Measurements from ENCODE around the gene EMID1. TPM values are rescaled to one million over a fixed set of nuclear protein-coding genes. Genes with fewer than 3 reads are reported as not detected.

Gene EMID1
- total RNA-seq, 1 donor from 2014 or later, result not detected

- Mint-ChIP-seq H3K36me3 (ENCODE audit: low read depth) (peaks cover under 1% of the 10 kb centered on the region), H3K27me3 (no peaks in the 10 kb centered on the region), H3K27ac (no peak overlapping the region), H3K9me3 (no peaks in the 10 kb centered on the region), H3K4me1 (no peaks in the 10 kb centered on the region), H3K4me3 (no peak overlapping the region)
- POLR2A ChIA-PET, result no interaction called here
- intact Hi-C loops (cut with micrococcal nuclease), result no loop called here
- DNase-seq (no peak), ATAC-seq (ENCODE audit: low read depth) (no peak)
- no peak for TF ChIP-seq CTCF (IDR thresholded peaks at IDR 0.05)
- CTCF ChIA-PET, result interaction anchor here (0.8 kb wide), 1 partner anchor 11 kb away, joined by 3 read pairs; no protein-coding TSS in a partner anchor
Observed at GRCh38 chr22:29259253-29259899, 53.7 kb downstream of the EMID1 start.

- DNase-seq (no peak), ATAC-seq (ENCODE audit: low read depth) (no peak)
- no peak for TF ChIP-seq CTCF (IDR thresholded peaks at IDR 0.05)
- intact Hi-C loops (cut with micrococcal nuclease), result loop anchor here (10.0 kb wide), 1 partner anchor 1345 kb away; the partner anchor contains the start of gene PITPNB
- H3K4me3 Mint-ChIP-seq, result no peak overlapping the region
- CTCF ChIA-PET, result no interaction called here
- peaks cover 4% of the 10 kb centered on the region for H3K36me3 Mint-ChIP-seq (ENCODE audit: low read depth)
- POLR2A ChIA-PET, result no interaction called here
- H3K27me3 Mint-ChIP-seq, result no peaks in the 10 kb centered on the region
- H3K27ac Mint-ChIP-seq, result no peak overlapping the region
- no peaks in the 10 kb centered on the region for H3K9me3 Mint-ChIP-seq
- H3K4me1 Mint-ChIP-seq, result no peaks in the 10 kb centered on the region
Observed at GRCh38 chr22:29260031-29260560, 54.4 kb downstream of the EMID1 start.

GRCh38 chr22:29260601-29261315 is 55.1 kb downstream of the EMID1 start:
- no peak overlapping the region for H3K27ac Mint-ChIP-seq
- no peaks in the 10 kb centered on the region for H3K4me1 Mint-ChIP-seq
- H3K27me3 Mint-ChIP-seq, result no peaks in the 10 kb centered on the region
- POLR2A ChIA-PET, result no interaction called here
- no peak for TF ChIP-seq CTCF (IDR thresholded peaks at IDR 0.05)
- ATAC-seq (ENCODE audit: low read depth) (no peak), DNase-seq (no peak)
- CTCF ChIA-PET, result no interaction called here
- H3K4me3 Mint-ChIP-seq, result no peak overlapping the region
- H3K9me3 Mint-ChIP-seq, result no peaks in the 10 kb centered on the region
- H3K36me3 Mint-ChIP-seq (ENCODE audit: low read depth), result peaks cover 4% of the 10 kb centered on the region
- intact Hi-C loops (cut with micrococcal nuclease), result loop anchor here (10.0 kb wide), 1 partner anchor 1346 kb away; the partner anchor contains the start of gene PITPNB

GRCh38 chr22:29263791-29264276 is 58.1 kb downstream of the EMID1 start:
- Mint-ChIP-seq H3K4me3 (no peak overlapping the region), H3K36me3 (ENCODE audit: low read depth) (peaks cover 13% of the 10 kb centered on the region), H3K4me1 (peaks cover 17% of the 10 kb centered on the region), H3K9me3 (no peaks in the 10 kb centered on the region), H3K27me3 (no peaks in the 10 kb centered on the region), H3K27ac (no peak overlapping the region)
- ChIA-PET POLR2A (no interaction called here), CTCF (interaction anchor here (0.6 kb wide), 1 partner anchor 12 kb away, joined by 3 read pairs; no protein-coding TSS in a partner anchor)
- TF ChIP-seq CTCF (IDR thresholded peaks at IDR 0.05), result no peak
- intact Hi-C loops (cut with micrococcal nuclease), result loop anchor here (10.0 kb wide), 1 partner anchor 1349 kb away; the partner anchor contains the start of gene PITPNB
- DNase-seq (no peak), ATAC-seq (ENCODE audit: low read depth) (no peak)

- peaks cover 27% of the 10 kb centered on the region for H3K36me3 Mint-ChIP-seq (ENCODE audit: low read depth)
- no peak overlapping the region for H3K27ac Mint-ChIP-seq
- no peaks in the 10 kb centered on the region for H3K27me3 Mint-ChIP-seq
- CTCF ChIA-PET, result no interaction called here
- ATAC-seq (ENCODE audit: low read depth) (no peak), DNase-seq (no peak)
- no peak for TF ChIP-seq CTCF (IDR thresholded peaks at IDR 0.05)
- intact Hi-C loops (cut with micrococcal nuclease), result loop anchor here (5.0 to 10.0 kb wide), 5 partner anchors 193 to 1351 kb away; partner anchors contain the start of genes CHEK2, HSCB, KREMEN1 and PITPNB
- POLR2A ChIA-PET, result no interaction called here
- H3K4me3 Mint-ChIP-seq, result no peak overlapping the region
- no peaks in the 10 kb centered on the region for H3K9me3 Mint-ChIP-seq
- H3K4me1 Mint-ChIP-seq, result peaks cover 32% of the 10 kb centered on the region
Observed at GRCh38 chr22:29265305-29265704, 59.6 kb downstream of the EMID1 start.

All from activated B cell treated with CpG ODN at 0.5 μM for 24 hours (primary cell).